GM21447 (cell line): ENCODE results near the gene BPIFB6.
"Not testable (repeated sequence)": the region's sequence is repeated elsewhere in the genome, so short reads cannot be mapped to it uniquely, and the experiment has no call there.

ENCODE experiments used
- ATAC-seq: cut with Tn5 transposase; IDR thresholded peaks from one replicate; pipeline ENCODE4 v1.9.1; 2021; ENCODE audit not compliant: unreplicated experiment

Gene BPIFB6

GRCh38 chr20:33027769-33028751, 3.4 kb upstream of the BPIFB6 start:
- no peak for ATAC-seq

- no peak for ATAC-seq
Observed at GRCh38 chr20:33028875-33029274, 2.6 kb upstream of the BPIFB6 start.

- no peak for ATAC-seq
Observed at GRCh38 chr20:33030076-33030475, 1.4 kb upstream of the BPIFB6 start.

GRCh38 chr20:33030569-33030968, 879 bp upstream of the BPIFB6 start:
- no peak for ATAC-seq

GRCh38 chr20:33032555-33032954, 1.1 kb downstream of the BPIFB6 start:
- ATAC-seq: no peak

GRCh38 chr20:33033381-33033780, 1.9 kb downstream of the BPIFB6 start:
- ATAC-seq: no peak

GRCh38 chr20:33034115-33034514, 2.7 kb downstream of the BPIFB6 start:
- no peak for ATAC-seq

- ATAC-seq: no peak
Observed at GRCh38 chr20:33034901-33035492, 3.5 kb downstream of the BPIFB6 start.

GRCh38 chr20:33037456-33037855, 6.0 kb downstream of the BPIFB6 start:
- ATAC-seq: no peak

- ATAC-seq: no peak
Observed at GRCh38 chr20:33038243-33038642, 6.8 kb downstream of the BPIFB6 start.

- ATAC-seq: no peak
Observed at GRCh38 chr20:33042430-33042829, 11.0 kb downstream of the BPIFB6 start.

GRCh38 chr20:33042983-33043730, 11.7 kb downstream of the BPIFB6 start:
- ATAC-seq: no peak

- no peak for ATAC-seq
Observed at GRCh38 chr20:33043731-33044181, 12.3 kb downstream of the BPIFB6 start.

- not testable (repeated sequence) for ATAC-seq
Observed at GRCh38 chr20:33045129-33045721, 13.8 kb downstream of the BPIFB6 start.

GRCh38 chr20:33046412-33046811, 15.0 kb downstream of the BPIFB6 start:
- no peak for ATAC-seq

- ATAC-seq: no peak
Observed at GRCh38 chr20:33051333-33051732, 19.9 kb downstream of the BPIFB6 start.

- ATAC-seq: no peak
Observed at GRCh38 chr20:33053291-33054106, 22.1 kb downstream of the BPIFB6 start, which contains the start of gene BPIFB3. Gene BPIFB3 (plus strand): TSS chr20:33053903. CDS start chr20:33055436, 1,533 bp downstream.

- ATAC-seq: no peak
Observed at GRCh38 chr20:33054381-33054780, 22.9 kb downstream of the BPIFB6 start.

GRCh38 chr20:33054791-33055190, 23.3 kb downstream of the BPIFB6 start:
- no peak for ATAC-seq

GRCh38 chr20:33059136-33059535, 27.7 kb downstream of the BPIFB6 start:
- ATAC-seq: no peak
